Activated T-cell treated with anti-CD3 and anti-CD28 coated beads, Interleukin-2, amount 50 U/mL, for 72 hours (primary cell): ENCODE data around the gene WNT9A. TPM values are rescaled to one million over a fixed set of nuclear protein-coding genes. Genes with fewer than 3 reads are reported as not detected.
"Not testable (repeated sequence)": the region's sequence is repeated elsewhere in the genome, so short reads cannot be mapped to it uniquely, and the experiment has no call there.

ENCODE experiments used
- ATAC-seq, 2 donors: fragments of 150-1000 bp; cut with Tn5 transposase; replicated peaks in 1 of 2; 2 replicates each; pipeline ENCODE4 v1.10.0; 2021; ENCODE audit warnings: moderate library complexity in 2 of 2, mild to moderate bottlenecking in 1 of 2
- DNase-seq, 2 donors: peaks; one replicate each; pipeline ENCODE4 v3.0.0; 2021 to 2022; ENCODE audit warnings: mixed read lengths in 1 of 2
- H3K27ac Mint-ChIP-seq: one replicate; pipeline ENCODE4 v1.8.0; 2022; ENCODE audit warnings: mild to moderate bottlenecking, moderate library complexity, mixed read lengths
- H3K27me3 Mint-ChIP-seq: one replicate; pipeline ENCODE4 v1.8.0; 2022; ENCODE audit warnings: low read depth, mixed read lengths
- H3K36me3 Mint-ChIP-seq, 2 donors: one replicate each; pipeline ENCODE4 v1.8.0; 2022; ENCODE audit warnings: mixed read lengths in 2 of 2, mild to moderate bottlenecking in 1 of 2; ENCODE audit not compliant: insufficient read depth in 2 of 2
- H3K4me1 Mint-ChIP-seq: one replicate; pipeline ENCODE4 v1.8.0; 2022; ENCODE audit warnings: low read depth, mixed read lengths
- H3K4me3 Mint-ChIP-seq, 2 donors: one replicate each; pipeline ENCODE4 v1.8.0; 2022; ENCODE audit warnings: mild to moderate bottlenecking in 2 of 2, mixed read lengths in 2 of 2, moderate library complexity in 2 of 2
- H3K9me3 Mint-ChIP-seq, 2 donors: one replicate each; pipeline ENCODE4 v1.8.0; 2022; ENCODE audit warnings: mixed read lengths in 2 of 2
- total RNA-seq, 2 donors: library from RNA; stranded (reverse); gene quantifications; one replicate each; pipeline ENCODE4 v1.2.3, GENCODE V29; 2022

WNT9A gene
- total RNA-seq, 2 donors from 2014 or later, result 0.28 TPM; not detected in 1

DNA sequence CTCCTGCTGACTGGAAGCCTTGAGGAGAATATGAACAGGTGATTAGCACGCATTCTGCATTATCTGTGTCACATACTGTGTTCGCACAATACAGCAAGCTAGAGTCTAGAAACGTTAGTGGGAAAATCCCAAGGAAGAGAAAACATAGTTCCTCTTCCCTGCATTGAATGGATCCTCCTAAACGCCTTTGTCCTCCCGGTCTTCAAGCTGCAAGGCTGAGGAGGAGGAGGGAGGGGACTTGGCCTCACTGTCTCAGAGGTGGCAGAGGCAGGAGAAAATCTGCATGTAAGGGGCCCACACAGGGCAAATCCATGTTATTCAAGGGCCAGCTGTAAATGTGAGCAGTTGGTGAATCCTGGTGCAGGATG, 34.4 kb downstream of the WNT9A start:
- Mint-ChIP-seq H3K9me3 (no peaks in the 10 kb centered on the region), H3K27me3 (no peaks in the 10 kb centered on the region), H3K4me1 (peaks cover 8% of the 10 kb centered on the region), H3K4me3 (no peak overlapping the region), H3K36me3 (no peaks in the 10 kb centered on the region), H3K27ac (no peak overlapping the region)
- ATAC-seq (no peak), DNase-seq (no peak)

DNA sequence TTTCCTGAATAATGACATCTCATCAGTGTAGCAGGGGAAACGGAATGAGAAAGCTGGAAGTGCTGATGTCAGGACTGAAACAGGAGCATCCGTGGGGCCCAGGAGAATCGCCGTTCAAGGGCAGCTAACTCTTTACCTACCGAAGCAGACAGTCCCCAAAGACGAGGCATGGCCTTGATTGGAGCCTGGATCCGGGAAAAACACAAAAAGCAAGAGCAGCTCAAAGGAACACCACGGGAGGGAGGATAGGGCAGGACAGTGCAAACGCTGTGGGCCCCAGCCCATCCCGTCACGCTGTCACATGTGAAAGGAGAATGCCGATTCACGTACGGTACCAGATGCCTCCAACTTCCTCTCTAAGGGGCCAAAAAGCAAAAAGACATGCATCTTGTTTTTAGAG, 34.9 kb downstream of the WNT9A start:
- ATAC-seq (no peak), DNase-seq (no peak)
- no peaks in the 10 kb centered on the region for H3K9me3 Mint-ChIP-seq
- H3K27ac Mint-ChIP-seq, result no peak overlapping the region
- H3K4me1 Mint-ChIP-seq, result peaks cover 8% of the 10 kb centered on the region
- no peaks in the 10 kb centered on the region for H3K27me3 Mint-ChIP-seq
- no peak overlapping the region for H3K4me3 Mint-ChIP-seq
- no peaks in the 10 kb centered on the region for H3K36me3 Mint-ChIP-seq

GRCh38 chr1:227911376-227911775, 36.4 kb downstream of the WNT9A start:
- H3K9me3 Mint-ChIP-seq, result no peaks in the 10 kb centered on the region
- no peaks in the 10 kb centered on the region for H3K27me3 Mint-ChIP-seq
- no peak overlapping the region for H3K27ac Mint-ChIP-seq
- no peak for DNase-seq
- H3K4me1 Mint-ChIP-seq, result peaks cover 8% of the 10 kb centered on the region
- H3K4me3 Mint-ChIP-seq, result no peak overlapping the region
- H3K36me3 Mint-ChIP-seq, result no peaks in the 10 kb centered on the region
- ATAC-seq, result no peak

GRCh38 chr1:227910511-227911153, 37.1 kb downstream of the WNT9A start:
- H3K36me3 Mint-ChIP-seq, result no peaks in the 10 kb centered on the region
- no peaks in the 10 kb centered on the region for H3K27me3 Mint-ChIP-seq
- H3K9me3 Mint-ChIP-seq, result no peaks in the 10 kb centered on the region
- peaks cover 8% of the 10 kb centered on the region for H3K4me1 Mint-ChIP-seq
- ATAC-seq (no peak), DNase-seq (no peak)
- H3K27ac Mint-ChIP-seq, result no peak overlapping the region
- H3K4me3 Mint-ChIP-seq, result no peak overlapping the region

DNA sequence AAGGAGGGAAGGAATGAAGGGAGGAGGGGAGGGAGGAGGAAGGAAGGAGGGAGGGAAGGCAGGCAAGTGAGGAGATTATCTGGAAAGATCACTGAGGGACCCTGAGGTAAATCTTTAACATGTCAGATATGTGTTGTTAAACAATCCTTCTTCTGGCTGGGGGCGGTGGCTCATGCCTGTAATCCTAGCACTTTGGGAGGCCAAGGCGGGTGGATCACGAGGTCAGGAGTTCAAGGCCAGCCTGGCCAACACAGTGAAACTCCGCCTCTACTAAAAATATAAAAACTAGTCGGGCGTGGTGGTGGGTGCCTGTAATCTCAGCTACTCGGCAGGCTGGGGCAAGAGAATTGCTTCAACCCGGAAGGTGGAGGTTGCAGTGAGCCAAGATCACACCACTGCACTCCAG, 37.8 kb downstream of the WNT9A start:
- H3K27ac Mint-ChIP-seq, H3K27me3 Mint-ChIP-seq, DNase-seq, H3K4me1 Mint-ChIP-seq, ATAC-seq, H3K9me3 Mint-ChIP-seq, H3K36me3 Mint-ChIP-seq, H3K4me3 Mint-ChIP-seq: not testable (repeated sequence)

GRCh38 chr1:227909188-227909587, 38.5 kb downstream of the WNT9A start:
- DNase-seq, result no peak
- no peaks in the 10 kb centered on the region for H3K27me3 Mint-ChIP-seq
- H3K4me1 Mint-ChIP-seq, result peaks cover 8% of the 10 kb centered on the region
- H3K27ac Mint-ChIP-seq, result no peak overlapping the region
- no peak for ATAC-seq
- no peaks in the 10 kb centered on the region for H3K36me3 Mint-ChIP-seq
- no peak overlapping the region for H3K4me3 Mint-ChIP-seq
- no peaks in the 10 kb centered on the region for H3K9me3 Mint-ChIP-seq

DNA sequence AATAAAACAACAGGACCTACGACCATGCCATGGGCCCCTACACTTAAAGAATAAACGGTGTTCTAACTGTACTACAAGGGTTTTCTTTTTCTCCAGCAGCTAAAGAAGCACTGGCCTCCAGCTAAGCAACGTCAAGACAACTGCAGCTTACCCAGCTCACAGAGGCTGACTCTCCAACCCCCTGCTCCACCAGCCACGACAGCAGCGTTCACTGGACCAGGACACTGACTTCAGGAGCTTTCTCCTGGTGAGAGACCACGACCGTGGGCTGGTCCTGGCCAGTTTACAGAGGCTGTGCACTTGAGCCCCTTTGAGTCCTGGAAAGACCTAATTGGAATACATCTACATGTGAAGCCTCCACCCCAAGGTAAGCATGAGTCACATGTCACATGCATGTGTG, 39.4 kb downstream of the WNT9A start:
- ATAC-seq (no peak), DNase-seq (no peak)
- Mint-ChIP-seq H3K27ac (no peak overlapping the region), H3K4me3 (no peak overlapping the region), H3K9me3 (no peaks in the 10 kb centered on the region), H3K4me1 (peaks cover 8% of the 10 kb centered on the region), H3K36me3 (no peaks in the 10 kb centered on the region), H3K27me3 (no peaks in the 10 kb centered on the region)

- ATAC-seq, result no peak
Measured at GRCh38 chr1:227907439-227908015, 40.2 kb downstream of the WNT9A start.

GRCh38 chr1:227906550-227907071, 41.1 kb downstream of the WNT9A start:
- Mint-ChIP-seq H3K36me3 (no peaks in the 10 kb centered on the region), H3K9me3 (no peaks in the 10 kb centered on the region), H3K27me3 (no peaks in the 10 kb centered on the region), H3K27ac (no peak overlapping the region), H3K4me3 (no peak overlapping the region), H3K4me1 (no peaks in the 10 kb centered on the region)
- ATAC-seq (no peak), DNase-seq (no peak)

More at GRCh38 chr1:227907439-227908015, 40.2 kb downstream of the WNT9A start:
- Mint-ChIP-seq H3K4me1 (peaks cover 2% of the 10 kb centered on the region), H3K27me3 (no peaks in the 10 kb centered on the region), H3K27ac (no peak overlapping the region), H3K36me3 (no peaks in the 10 kb centered on the region), H3K9me3 (no peaks in the 10 kb centered on the region), H3K4me3 (no peak overlapping the region)
- no peak for DNase-seq

DNA sequence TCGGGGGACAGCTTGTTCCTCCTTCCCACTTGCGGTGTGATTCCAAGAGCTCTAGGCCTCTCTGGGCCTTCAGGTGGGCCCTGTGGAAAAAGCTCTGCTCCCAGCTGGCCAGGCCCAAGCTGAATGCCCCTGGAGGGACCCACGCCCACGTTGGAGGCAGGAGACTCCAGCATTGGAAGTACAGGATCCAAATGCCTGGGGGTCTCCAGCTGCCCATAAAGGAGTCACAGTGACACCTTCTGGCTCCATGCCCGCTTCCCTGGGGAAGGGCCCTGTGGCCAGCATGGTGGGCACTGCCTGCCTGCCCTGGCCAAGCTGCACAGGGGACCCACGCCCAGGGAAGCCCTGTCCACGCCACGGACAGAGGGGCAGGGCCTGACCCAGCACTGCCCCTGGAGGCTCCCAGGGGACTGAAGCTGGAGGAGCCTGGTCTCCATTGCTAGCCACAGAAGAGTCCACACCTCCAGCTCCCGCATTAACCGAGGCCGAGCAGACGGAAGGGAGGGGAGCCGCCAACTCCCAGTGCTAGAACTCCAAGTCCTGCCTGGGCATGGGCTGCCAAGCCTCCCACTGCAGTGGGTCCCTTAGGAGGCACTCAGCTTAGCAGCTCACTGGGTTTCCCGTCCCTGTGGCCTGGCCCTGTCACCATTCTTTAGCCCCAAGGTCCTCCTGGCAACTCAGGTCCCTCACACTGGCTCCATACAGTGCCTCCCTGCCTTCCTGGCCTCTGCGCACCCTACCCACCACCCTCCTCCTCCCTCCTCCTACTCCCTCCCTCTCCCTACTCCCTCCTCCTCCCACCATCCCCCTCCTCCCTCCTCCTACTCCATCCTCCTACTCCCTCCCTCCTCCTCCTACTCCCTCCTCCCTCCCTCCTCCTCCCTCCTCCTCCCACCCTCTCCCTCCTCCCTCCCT, 41.9 kb downstream of the WNT9A start:
- DNase-seq (no peak), ATAC-seq (no peak)
- Mint-ChIP-seq H3K27ac (no peak overlapping the region), H3K4me1 (no peaks in the 10 kb centered on the region), H3K27me3 (no peaks in the 10 kb centered on the region), H3K4me3 (no peak overlapping the region), H3K9me3 (no peaks in the 10 kb centered on the region), H3K36me3 (no peaks in the 10 kb centered on the region)

DNA sequence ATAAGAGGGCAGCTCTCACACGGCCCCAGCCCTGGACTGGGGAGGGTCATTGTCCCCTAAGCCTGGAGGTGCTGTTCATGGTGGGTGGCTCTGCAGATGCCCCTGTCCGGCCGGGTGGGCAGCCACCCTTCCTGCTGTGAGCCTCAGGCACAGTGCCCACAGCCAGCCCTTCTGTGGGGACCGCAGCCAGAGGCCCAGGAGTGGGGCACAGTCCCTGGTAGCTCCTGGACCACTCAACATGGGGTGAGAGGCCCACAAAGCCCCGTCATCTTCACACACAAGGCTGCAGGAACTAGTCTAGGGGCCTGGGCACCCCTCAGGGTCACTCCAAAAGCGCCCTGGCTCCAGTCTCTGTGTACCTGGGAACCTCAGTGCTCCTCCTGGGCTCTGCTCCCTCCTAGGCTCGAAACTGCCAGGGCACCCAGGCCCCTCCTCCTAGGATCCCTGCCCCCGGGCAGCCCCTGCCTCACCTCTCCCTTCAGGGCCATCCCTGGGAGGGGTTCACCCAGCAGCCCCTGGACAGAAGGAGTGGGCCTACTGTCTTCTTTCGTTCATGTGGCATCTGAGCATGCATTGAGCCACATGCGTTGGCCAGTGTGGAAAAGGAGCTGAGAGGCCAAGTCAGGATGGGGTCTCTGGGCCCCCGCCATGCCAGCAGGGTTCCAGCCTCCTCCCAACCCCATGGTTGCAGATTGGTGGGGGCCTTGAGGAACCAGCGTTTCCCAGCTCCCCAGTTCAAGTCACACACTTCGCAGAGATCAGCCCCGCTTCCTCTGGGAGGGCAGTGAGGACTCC, 43.0 kb downstream of the WNT9A start:
- Mint-ChIP-seq H3K27me3 (no peaks in the 10 kb centered on the region), H3K9me3 (no peaks in the 10 kb centered on the region), H3K4me3 (no peak overlapping the region), H3K27ac (no peak overlapping the region), H3K36me3 (no peaks in the 10 kb centered on the region), H3K4me1 (no peaks in the 10 kb centered on the region)
- ATAC-seq (no peak), DNase-seq (no peak)

DNA sequence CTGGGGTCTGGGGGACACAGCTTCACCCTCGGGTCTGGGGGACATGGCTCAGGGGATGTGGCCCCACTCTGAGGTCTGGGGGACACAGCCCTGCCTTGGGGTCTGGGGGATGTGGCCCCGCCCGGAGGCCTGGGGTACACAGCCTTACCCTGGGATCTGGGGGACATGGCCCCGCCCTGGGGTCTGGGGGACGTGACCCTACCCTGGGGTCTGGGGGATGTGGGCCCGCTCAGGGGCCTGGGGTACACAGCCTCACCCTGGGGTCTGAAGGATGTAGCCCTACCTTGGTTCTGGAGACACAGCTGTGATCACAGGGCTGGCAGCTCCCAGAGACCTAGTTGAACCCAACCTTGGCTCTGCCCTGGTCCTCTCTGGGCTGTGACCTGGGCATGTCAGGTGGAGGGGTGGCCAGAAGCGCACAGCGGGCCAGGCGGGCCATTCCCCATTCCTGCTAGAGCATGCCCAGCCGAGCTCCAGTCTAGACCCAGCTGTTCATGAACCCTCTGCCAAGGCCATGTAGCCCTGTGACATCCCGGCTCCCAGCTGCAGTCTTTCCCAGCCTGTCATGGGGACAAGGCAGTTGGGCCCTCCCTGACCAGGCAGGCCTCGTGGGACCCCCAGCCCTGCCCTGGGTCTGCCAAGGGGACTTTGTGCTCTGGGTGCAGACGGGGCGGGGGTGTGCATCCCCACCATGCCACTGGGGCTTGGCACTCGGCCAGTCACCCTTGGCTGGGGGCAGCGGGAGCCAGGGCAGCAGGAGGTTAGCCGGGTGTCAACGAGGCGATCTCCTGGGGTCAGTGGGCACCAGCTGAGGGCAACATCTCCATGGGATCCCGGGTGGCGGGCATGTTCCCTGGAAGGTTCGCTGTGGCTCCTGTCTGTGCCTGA, 43.9 kb downstream of the WNT9A start:
- H3K9me3 Mint-ChIP-seq, result no peaks in the 10 kb centered on the region

More for the DNA sequence above, 43.9 kb downstream of the WNT9A start:
- ATAC-seq (no peak), DNase-seq (no peak)
- Mint-ChIP-seq H3K4me1 (no peaks in the 10 kb centered on the region), H3K27ac (no peak overlapping the region), H3K27me3 (no peaks in the 10 kb centered on the region), H3K4me3 (no peak overlapping the region), H3K36me3 (no peaks in the 10 kb centered on the region)
